Measurements from ENCODE around the gene SLC26A11.
A peak's percentile ranks its signal among the peaks of the same experiment; 100 is the strongest.

The SLC26A11 gene

GRCh38 chr17:80220054-80220735 is at the start of gene SLC26A11, which contains the start of gene SGSH:
SLC26A11 (plus strand) TSS chr17:80220427; CDS start chr17:80221561, 1,134 bp downstream.
SGSH (minus strand) TSS chr17:80220333; CDS start chr17:80220313, 20 bp downstream.
- peak; percentile 30 for DNase-seq (ENCODE audit: low read depth)

- no peak for DNase-seq (ENCODE audit: low read depth)
These were observed 48.5 kb upstream of the SLC26A11 start for GRCh38 chr17:80171681-80172080.

DNA sequence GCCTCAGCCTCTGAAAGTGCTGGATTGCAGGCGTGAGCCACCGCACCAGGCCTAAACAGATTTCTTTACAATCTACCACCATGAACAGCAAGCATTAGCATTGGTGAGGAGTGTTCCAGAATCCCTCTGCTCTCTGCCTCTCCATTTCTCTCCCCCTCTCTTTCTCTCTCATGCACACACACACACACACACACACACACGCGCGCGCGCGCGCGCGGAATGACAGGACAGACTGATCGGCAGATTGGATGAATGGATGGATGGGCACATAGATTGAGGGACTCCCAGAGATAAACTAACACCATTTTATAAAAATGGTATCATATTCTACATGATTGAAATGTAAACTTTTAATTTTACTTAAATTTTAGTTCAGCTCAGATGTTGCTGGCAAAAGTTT is 47.1 kb upstream of the SLC26A11 start:
- no peak for DNase-seq (ENCODE audit: low read depth)

DNA sequence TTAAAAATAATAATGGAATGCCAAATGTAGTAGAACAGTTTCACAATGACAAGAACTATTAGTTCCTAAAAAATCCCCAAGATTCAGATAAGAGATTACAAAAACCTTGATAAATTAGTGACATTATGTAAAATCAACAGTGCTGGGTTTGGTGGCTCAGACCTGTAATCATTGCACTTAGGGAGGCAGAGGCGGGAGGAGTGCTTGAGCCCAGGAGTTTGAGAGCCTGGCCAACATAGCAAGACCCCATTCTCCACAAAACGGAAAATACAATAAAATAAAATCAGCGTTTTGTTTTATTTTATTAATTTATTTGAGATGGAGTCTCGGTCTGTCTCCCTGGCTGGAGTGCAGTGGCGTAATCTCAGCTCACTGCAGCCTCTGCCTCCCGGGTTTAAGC is 46.3 kb upstream of the SLC26A11 start:
- no peak for DNase-seq (ENCODE audit: low read depth)

GRCh38 chr17:80176757-80177156 is 43.5 kb upstream of the SLC26A11 start:
- DNase-seq (ENCODE audit: low read depth), result no peak

DNA sequence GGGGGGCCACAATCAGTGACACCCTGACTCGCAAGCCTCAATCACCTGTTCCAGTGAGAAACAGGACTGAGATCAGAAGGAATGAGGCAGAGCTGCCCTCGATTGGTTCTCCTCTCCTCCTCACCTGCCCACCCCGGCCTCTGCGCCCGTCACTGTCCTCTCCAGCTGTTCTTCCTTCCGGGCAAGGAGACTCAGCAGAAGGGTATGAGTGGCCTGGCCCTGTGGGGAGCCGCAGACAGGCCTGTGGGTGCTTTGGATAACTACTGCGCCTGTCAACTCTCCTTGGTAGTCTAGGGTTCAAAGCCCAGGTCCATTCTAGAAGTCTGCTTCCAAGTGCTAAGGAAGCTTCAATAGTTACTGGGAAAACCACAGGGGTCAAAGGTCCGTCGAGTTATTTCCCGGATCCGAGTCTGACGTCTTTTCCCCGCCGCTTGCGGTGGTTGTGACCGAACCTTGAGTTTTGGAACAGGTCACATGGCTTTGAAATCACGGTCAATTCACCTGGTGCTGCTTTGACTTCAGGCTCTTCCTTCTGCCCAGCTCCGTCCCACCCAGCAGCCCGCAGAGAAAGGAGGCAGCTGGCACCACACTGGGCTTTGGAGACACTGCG is 42.1 kb upstream of the SLC26A11 start:
- no peak for DNase-seq (ENCODE audit: low read depth)

DNA sequence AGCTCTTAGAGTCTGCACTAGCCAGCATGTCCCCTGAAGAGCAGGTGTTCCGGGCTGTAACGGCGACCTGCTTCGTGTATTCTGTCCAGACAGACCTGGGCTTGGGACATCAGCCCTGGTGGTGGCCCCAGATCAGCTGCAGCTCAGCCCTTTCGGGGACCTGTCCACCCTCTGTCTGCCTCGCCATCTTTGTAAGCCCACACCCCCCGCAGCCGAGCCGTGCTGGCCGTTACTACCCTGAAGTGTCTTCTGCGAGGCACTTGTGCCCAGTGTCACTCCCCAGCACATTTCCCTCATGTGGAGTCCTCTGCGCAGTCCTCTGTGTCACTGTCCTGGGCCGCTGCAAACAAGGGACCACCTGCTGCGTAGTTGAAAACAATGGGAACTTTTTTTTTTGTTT is 40.0 kb upstream of the SLC26A11 start:
- DNase-seq (ENCODE audit: low read depth), result no peak

- DNase-seq (ENCODE audit: low read depth), result no peak
These were observed 38.8 kb upstream of the SLC26A11 start for GRCh38 chr17:80181431-80181830.

GRCh38 chr17:80182118-80182844 is 37.9 kb upstream of the SLC26A11 start:
- no peak for DNase-seq (ENCODE audit: low read depth)

GRCh38 chr17:80182845-80183223 is 37.4 kb upstream of the SLC26A11 start:
- no peak for DNase-seq (ENCODE audit: low read depth)

GRCh38 chr17:80183581-80184422 is 36.4 kb upstream of the SLC26A11 start:
- DNase-seq (ENCODE audit: low read depth), result no peak

DNA sequence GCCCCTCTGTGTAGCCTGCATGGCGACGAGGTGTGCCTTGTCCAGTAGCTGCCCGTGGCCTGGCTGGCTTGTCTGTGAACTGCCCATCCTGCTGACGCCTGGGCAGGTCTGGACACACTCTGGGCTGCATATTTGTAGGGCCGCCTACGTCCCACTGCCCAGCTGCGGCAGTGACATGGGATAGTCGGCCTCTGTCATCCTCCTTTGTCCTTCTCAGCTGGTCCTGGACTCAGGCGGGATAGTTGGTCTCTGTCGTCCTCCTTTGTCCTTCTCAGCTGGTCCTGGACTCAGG is 35.9 kb upstream of the SLC26A11 start:
- no peak for DNase-seq (ENCODE audit: low read depth)

DNA sequence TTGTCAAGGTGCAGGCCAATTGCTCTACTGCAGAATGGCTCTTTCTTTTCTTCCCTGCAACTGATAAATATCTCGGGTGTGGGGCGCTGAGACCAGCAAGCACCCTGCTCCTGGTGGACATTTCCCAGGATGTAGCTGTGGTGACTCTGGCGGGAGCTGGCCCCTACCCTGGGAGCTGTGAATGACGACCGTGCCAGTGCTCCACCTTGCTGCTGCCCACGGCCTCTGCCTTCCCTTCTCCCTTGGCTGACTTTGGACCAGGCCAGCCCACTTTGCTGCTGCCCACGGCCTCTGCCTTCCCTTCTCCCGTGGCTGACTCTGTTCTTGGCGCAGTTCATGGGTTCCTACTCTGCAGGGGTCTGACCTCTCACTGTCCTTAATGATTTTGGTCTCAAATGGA is 34.3 kb upstream of the SLC26A11 start:
- no peak for DNase-seq (ENCODE audit: low read depth)

GRCh38 chr17:80187090-80187489 is 33.1 kb upstream of the SLC26A11 start:
- DNase-seq (ENCODE audit: low read depth), result peak; percentile 16

DNA sequence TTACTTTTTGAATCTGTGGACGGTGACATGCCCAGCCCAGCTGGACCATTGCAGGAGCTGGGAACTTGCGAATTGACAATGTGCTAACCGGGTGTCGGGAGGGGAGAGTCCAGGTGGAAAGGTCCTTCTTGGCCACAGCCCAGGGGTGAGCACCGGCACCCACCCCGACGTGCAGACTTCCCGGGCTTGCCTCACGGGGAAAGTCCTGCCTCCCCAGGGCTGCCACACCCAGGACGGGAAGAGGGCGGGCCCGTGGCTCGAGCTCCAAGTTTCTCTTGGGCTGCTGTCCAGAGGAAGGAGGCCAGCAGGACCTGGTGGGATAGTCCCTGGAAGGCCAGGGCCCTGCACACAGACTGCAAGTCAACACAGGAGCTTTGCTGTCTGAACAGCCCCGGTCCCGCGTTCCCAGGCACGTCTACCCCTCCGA is 32.7 kb upstream of the SLC26A11 start:
- peak; percentile 17 for DNase-seq (ENCODE audit: low read depth)

GRCh38 chr17:80189611-80190010 is 30.6 kb upstream of the SLC26A11 start:
- no peak for DNase-seq (ENCODE audit: low read depth)

- no peak for DNase-seq (ENCODE audit: low read depth)
These were observed 29.5 kb upstream of the SLC26A11 start for GRCh38 chr17:80190716-80191115.

DNA sequence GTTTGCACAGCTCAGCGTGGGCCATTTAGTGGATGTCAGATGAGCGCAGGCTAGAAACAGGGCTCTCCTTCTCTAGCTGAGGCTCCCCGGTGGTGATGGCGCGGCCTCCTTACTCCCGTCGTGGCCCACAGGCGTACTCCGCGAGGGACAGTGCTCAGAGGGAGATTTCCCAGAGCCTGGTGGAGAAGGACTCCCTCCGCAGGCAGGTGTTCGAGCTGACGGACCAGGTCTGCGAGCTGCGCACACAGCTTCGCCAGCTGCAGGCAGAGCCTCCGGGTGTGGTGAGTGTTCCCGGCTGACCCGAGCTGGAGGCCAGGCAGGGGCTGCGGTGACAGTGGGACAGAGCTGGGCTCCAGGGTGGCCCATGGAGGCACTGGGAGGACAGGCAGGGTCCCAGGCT is 29.0 kb upstream of the SLC26A11 start:
- DNase-seq (ENCODE audit: low read depth), result no peak

DNA sequence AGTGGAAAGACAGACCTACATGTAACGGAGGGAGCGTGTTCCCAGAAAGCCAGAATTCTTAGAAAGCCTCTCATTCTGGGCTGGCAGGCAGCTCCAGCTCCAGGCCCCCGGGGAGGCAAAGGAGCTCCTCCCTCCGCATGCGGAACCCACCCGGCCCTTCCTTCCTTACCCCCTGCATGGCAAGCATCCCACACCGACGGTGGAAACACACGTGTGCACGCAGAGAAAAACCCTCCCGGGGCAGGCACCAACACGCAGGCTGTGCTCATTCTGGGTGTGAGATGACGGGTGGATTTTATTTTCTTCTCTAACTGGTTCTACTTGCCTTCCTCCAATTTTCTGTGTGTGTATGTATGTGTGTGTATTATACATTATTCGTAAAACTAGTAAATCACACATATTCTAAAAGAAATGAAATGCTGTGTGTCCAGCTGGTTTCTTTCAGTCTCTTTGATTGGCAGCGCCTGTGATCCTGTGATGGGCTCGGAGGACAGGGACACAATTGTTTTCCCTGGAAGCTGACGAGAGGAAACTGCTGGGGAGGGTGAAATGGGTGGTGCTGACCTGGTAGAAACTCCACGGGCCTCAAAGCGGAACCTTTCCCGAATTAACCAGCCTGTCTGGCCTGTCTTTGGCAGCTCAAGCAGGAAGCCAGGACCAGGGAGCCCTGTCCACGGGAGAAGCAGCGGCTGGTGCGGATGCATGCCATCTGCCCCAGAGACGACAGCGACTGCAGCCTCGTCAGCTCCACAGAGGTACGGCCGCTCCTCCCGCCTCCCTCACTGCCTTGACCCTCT is 28.2 kb upstream of the SLC26A11 start:
- no peak for DNase-seq (ENCODE audit: low read depth)

DNA sequence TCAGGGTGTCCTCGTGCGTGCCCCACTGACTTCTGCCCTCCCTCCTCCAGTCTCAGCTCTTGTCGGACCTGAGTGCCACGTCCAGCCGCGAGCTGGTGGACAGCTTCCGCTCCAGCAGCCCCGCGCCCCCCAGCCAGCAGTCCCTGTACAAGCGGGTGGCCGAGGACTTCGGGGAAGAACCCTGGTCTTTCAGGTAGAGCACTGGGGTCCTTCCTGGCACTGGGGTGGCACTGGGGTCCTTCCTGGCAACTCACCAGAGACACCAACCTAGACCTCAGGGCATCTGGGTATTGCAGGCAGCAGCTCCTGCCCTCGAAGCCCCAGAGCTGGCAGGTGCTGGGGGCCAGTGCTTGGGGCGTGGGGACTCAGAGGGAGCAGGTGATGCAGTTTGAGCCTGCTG is 25.1 kb upstream of the SLC26A11 start:
- DNase-seq (ENCODE audit: low read depth), result no peak

DNA sequence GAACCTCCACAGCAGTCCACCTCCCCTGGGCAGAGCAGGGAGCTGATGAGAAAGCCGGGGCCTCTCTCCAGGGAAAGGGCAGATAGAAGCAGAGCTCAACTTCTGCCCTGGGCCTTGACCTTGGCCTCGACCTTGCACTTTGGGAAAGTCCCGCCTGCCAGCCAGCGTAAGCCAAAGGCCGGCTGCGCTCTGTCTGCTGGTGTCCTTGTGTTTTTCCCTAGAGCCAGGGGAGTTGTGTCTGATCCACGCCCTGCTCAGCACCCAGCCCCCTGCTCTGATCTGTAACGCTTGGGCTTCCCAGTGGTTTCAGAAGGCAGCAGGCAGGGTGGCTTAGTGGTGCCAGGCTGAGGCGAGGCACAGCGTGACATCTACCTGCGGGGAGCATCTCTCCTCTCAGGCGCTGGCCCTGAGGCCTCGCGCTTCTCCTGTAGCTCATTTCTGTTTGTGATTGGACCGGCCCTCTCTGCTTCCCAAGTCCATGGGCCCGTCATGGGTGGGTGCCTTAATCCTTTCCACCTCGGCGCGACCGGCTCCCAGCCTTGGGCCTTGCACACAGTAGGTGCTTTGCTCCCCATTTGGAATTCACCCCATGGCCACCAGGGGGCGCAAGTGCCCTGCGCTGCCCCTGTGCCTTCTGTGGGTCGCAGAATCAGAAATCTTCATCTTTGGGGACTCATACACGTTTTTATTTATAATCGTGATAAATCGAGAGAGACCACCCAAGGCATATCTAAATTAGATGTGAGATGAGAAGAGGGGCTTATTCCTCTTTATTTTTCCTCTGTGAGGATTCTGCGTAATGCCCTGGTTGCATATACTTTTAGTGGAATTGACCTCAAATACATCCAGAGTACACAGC is 24.3 kb upstream of the SLC26A11 start:
- no peak for DNase-seq (ENCODE audit: low read depth)
